HL-60/S4 treated with retinoic acid at 250 ng/mL for 4 days and 3 days (cell line): Measurements from ENCODE around the gene CDK14.

Source experiments
- in situ Hi-C: fragments of 300-500 bp; cut with MboI; formaldehyde crosslinking; loops from 2 replicates; pipeline ENCODE4 v1.7.0; 2022; ENCODE audit warnings: low sequenced_read_pairs

Gene CDK14

GRCh38 chr7:90835861-90836260, 239.7 kb downstream of the CDK14 start:
- in situ Hi-C loops, result no loop called here

GRCh38 chr7:90836937-90837336, 240.8 kb downstream of the CDK14 start:
- in situ Hi-C loops, result no loop called here

GRCh38 chr7:90838799-90839198, 242.7 kb downstream of the CDK14 start:
- in situ Hi-C loops, result no loop called here

GRCh38 chr7:90839316-90839715, 243.2 kb downstream of the CDK14 start:
- in situ Hi-C loops, result no loop called here

GRCh38 chr7:90839727-90840291, 243.7 kb downstream of the CDK14 start:
- in situ Hi-C loops, result no loop called here

GRCh38 chr7:90841759-90842429, 245.8 kb downstream of the CDK14 start:
- in situ Hi-C loops, result no loop called here

GRCh38 chr7:90842430-90842788, 246.3 kb downstream of the CDK14 start:
- in situ Hi-C loops, result no loop called here

GRCh38 chr7:90843472-90843871, 247.4 kb downstream of the CDK14 start:
- in situ Hi-C loops, result no loop called here

- in situ Hi-C loops, result no loop called here
Observed at GRCh38 chr7:90844421-90844820, 248.3 kb downstream of the CDK14 start.

- in situ Hi-C loops, result no loop called here
Observed at GRCh38 chr7:90846192-90846591, 250.1 kb downstream of the CDK14 start.

GRCh38 chr7:90850066-90850465, 253.9 kb downstream of the CDK14 start:
- in situ Hi-C loops, result no loop called here

GRCh38 chr7:90850471-90850870, 254.3 kb downstream of the CDK14 start:
- in situ Hi-C loops, result no loop called here

- in situ Hi-C loops, result no loop called here
Observed at GRCh38 chr7:90853205-90853604, 257.1 kb downstream of the CDK14 start.

- in situ Hi-C loops, result no loop called here
Observed at GRCh38 chr7:90856351-90857070, 260.4 kb downstream of the CDK14 start.

- in situ Hi-C loops, result no loop called here
Observed at GRCh38 chr7:90857603-90858002, 261.5 kb downstream of the CDK14 start.

GRCh38 chr7:90858546-90858945, 262.4 kb downstream of the CDK14 start:
- in situ Hi-C loops, result no loop called here

- in situ Hi-C loops, result no loop called here
Observed at GRCh38 chr7:90859521-90859920, 263.4 kb downstream of the CDK14 start.

GRCh38 chr7:90864088-90864487, 268.0 kb downstream of the CDK14 start:
- in situ Hi-C loops, result no loop called here

- in situ Hi-C loops, result no loop called here
Observed at GRCh38 chr7:90869335-90869734, 273.2 kb downstream of the CDK14 start.

- in situ Hi-C loops, result no loop called here
Observed at GRCh38 chr7:90876701-90877100, 280.6 kb downstream of the CDK14 start.

GRCh38 chr7:90877201-90877600, 281.1 kb downstream of the CDK14 start:
- in situ Hi-C loops, result no loop called here

GRCh38 chr7:90879924-90880323, 283.8 kb downstream of the CDK14 start:
- in situ Hi-C loops, result no loop called here
